Breast epithelium (tissue), 3 donors: ENCODE results near the gene MS4A2.

Source experiments
- POLR2AphosphoS5 ChIP-seq, 3 donors: sonication (generic); formaldehyde crosslinking; IDR thresholded peaks; one replicate each; pipeline ENCODE4 v1.6.1; 2017; ENCODE audit warnings: antibody characterized with exemption in 3 of 3
- TF ChIP-seq, protein P1 (sequence below), 3 donors: fragments of 450-650 bp; IDR thresholded peaks; one replicate each; pipeline ENCODE4 v1.5.1; 2016 to 2017; ENCODE audit warnings: antibody characterized with exemption in 3 of 3, mild to moderate bottlenecking in 3 of 3, moderate library complexity in 3 of 3

DNA sequence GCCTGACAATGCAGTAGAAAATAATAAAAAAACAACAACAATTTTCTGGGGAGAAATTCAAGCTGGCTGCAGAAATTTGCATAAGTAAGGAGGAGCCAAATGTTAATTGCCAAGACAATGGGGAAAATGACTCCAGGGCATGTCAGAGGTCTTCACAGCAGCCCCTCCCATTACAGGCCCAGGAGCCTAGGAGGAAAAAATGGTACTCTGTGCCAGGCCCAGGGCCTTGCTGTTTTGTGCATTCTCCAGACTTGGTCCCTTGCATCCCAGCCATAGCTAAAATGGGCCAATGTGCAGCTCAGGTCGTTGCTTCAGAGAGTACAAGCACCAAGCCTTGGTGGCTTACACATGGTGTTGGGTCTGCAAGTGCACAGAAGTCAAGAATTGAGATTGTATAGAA lies 45.5 kb downstream of the MS4A2 start:
- TF ChIP-seq POLR2AphosphoS5 (IDR thresholded peaks at IDR 0.05): no peak
- TF ChIP-seq, protein P1, sequence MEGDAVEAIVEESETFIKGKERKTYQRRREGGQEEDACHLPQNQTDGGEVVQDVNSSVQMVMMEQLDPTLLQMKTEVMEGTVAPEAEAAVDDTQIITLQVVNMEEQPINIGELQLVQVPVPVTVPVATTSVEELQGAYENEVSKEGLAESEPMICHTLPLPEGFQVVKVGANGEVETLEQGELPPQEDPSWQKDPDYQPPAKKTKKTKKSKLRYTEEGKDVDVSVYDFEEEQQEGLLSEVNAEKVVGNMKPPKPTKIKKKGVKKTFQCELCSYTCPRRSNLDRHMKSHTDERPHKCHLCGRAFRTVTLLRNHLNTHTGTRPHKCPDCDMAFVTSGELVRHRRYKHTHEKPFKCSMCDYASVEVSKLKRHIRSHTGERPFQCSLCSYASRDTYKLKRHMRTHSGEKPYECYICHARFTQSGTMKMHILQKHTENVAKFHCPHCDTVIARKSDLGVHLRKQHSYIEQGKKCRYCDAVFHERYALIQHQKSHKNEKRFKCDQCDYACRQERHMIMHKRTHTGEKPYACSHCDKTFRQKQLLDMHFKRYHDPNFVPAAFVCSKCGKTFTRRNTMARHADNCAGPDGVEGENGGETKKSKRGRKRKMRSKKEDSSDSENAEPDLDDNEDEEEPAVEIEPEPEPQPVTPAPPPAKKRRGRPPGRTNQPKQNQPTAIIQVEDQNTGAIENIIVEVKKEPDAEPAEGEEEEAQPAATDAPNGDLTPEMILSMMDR (IDR thresholded peaks at IDR 0.05): no peak
